HepG2 (cell line): Measurements from ENCODE around the gene TMEM273. TPM values are rescaled to one million over a fixed set of nuclear protein-coding genes. Genes with fewer than 3 reads are reported as not detected.

ENCODE experiments used
- ATAC-seq: fragments of 200-7000 bp; cut with Tn5 transposase; 3 replicates; pipeline ENCODE4 v1.9.1; 2020; ENCODE audit warnings: mild to moderate bottlenecking, moderate library complexity
- BruUV-seq: library from RNA; stranded (reverse); fragments of 400-500 nt; replicated peaks from 2 replicates; lab custom pipeline; 2021; lab: Mats Ljungman, UMichigan
- CTCF ChIA-PET: fragments of 300-600 bp; formaldehyde crosslinking; extraction: SDS; loops from one replicate; lab custom pipeline; 2021; ENCODE audit warnings: low total read pairs, inconsistent platforms, low intra/inter-chr PET ratio; lab: Yijun Ruan, JAX
- POLR2A ChIA-PET: fragments of 350-600 bp; sonication (Branson Sonifier 250); formaldehyde crosslinking; loops from one replicate; lab custom pipeline; 2020; ENCODE audit warnings: antibody characterized with exemption, inconsistent platforms; lab: Yijun Ruan, JAX
- DNase-seq: peaks from one replicate; pipeline ENCODE4 v3.0.0-alpha.2; 2015; ENCODE audit warnings: low spot score
- FAIRE-seq: peaks from 3 replicates; lab custom pipeline; 2011; peaks lifted over from hg19 to GRCh38; lab: Jason Lieb, UNC
- H2AFZ ChIP-seq: one replicate; pipeline ENCODE4 v1.6.1; 2011; ENCODE audit warnings: low read length, inconsistent platforms
- H3K27ac ChIP-seq: fragments of 300-600 bp; 3 replicates; pipeline ENCODE4 v1.8.0; 2011; ENCODE audit warnings: mixed run types, mild to moderate bottlenecking, mixed read lengths, low read length, inconsistent platforms; ENCODE audit not compliant: insufficient read depth; ENCODE audit errors: extremely low read length
- H3K27me3 ChIP-seq, 2 experiments: fragments of 200-600 bp in 1 of 2; 2 replicates in 1 of 2; 3 replicates in 1 of 2; pipeline versions ENCODE4 v1.6.0 to v1.8.0; 2011; ENCODE audit warnings: low read length in 2 of 2, mild to moderate bottlenecking in 2 of 2, moderate library complexity in 2 of 2, inconsistent platforms in 1 of 2; ENCODE audit not compliant: insufficient read depth in 2 of 2, control insufficient read depth in 1 of 2
- H3K36me3 ChIP-seq, 2 experiments: fragments of 200-600 bp in 1 of 2; replicated peaks in 1 of 2; 2 replicates in 1 of 2; 3 replicates in 1 of 2; pipeline versions ENCODE4 v1.5.1 to v1.8.0; 2011; ENCODE audit warnings: low read length in 2 of 2, inconsistent platforms in 1 of 2; ENCODE audit not compliant: insufficient read depth in 2 of 2, control insufficient read depth in 1 of 2
- H3K4me1 ChIP-seq: 2 replicates; pipeline ENCODE4 v1.5.1; 2012; ENCODE audit warnings: low read length, inconsistent platforms; ENCODE audit not compliant: insufficient read depth
- H3K4me2 ChIP-seq: 2 replicates; pipeline ENCODE4 v1.6.0; 2011; ENCODE audit warnings: low read depth, low read length, inconsistent platforms
- H3K4me3 ChIP-seq, 3 experiments: fragments of 200-600 bp in 1 of 3; sonication (generic), shearing (Covaris generic) in 1 of 3; replicated peaks in 1 of 3; 2 replicates each; pipeline ENCODE4 v1.5.1; 2011 to 2016; ENCODE audit warnings: low read length in 3 of 3, inconsistent platforms in 2 of 3, low read depth in 2 of 3, mild to moderate bottlenecking in 2 of 3, control low read depth in 1 of 3, mixed read lengths in 1 of 3; ENCODE audit not compliant: insufficient read depth in 1 of 3
- H3K79me2 ChIP-seq: one replicate; pipeline ENCODE4 v1.6.1; 2011; ENCODE audit warnings: low read length, inconsistent platforms; ENCODE audit not compliant: insufficient read depth
- H3K9ac ChIP-seq: 2 replicates; pipeline ENCODE4 v1.6.0; 2011; ENCODE audit warnings: mild to moderate bottlenecking, low read depth, low read length, inconsistent platforms; ENCODE audit not compliant: insufficient read depth
- H3K9me3 ChIP-seq: 2 replicates; pipeline ENCODE4 v1.5.1; 2012; ENCODE audit warnings: mild to moderate bottlenecking, low read length
- H4K20me1 ChIP-seq: 2 replicates; pipeline ENCODE4 v1.6.0; 2011; ENCODE audit warnings: inconsistent platforms, mild to moderate bottlenecking, low read length, moderate library complexity; ENCODE audit not compliant: insufficient read depth
- HNF4A ChIP-seq: sonication (generic); formaldehyde crosslinking; IDR thresholded peaks from 2 replicates; pipeline ENCODE4 v1.4.0; 2020; ENCODE audit warnings: missing genetic modification reagents
- HOXA5 ChIP-seq: sonication (generic); formaldehyde crosslinking; IDR thresholded peaks from 2 replicates; pipeline ENCODE4 v1.4.0; 2020; ENCODE audit warnings: missing genetic modification reagents
- KLF16 ChIP-seq, 2 experiments: sonication (generic) in 1 of 2; formaldehyde crosslinking in 1 of 2; IDR thresholded peaks; 2 replicates each; pipeline versions ENCODE4 v1.6.1 to v1.8.0; 2016 to 2023; ENCODE audit warnings: missing genetic modification reagents in 2 of 2, missing compliant biosample characterization in 1 of 2
- SUZ12 ChIP-seq: fragments of 150-350 bp; IDR thresholded peaks from 2 replicates; pipeline ENCODE4 v1.6.1; 2014; ENCODE audit warnings: low read depth, low read length
- ZBTB10 ChIP-seq: sonication (generic); formaldehyde crosslinking; IDR thresholded peaks from 2 replicates; pipeline ENCODE4 v1.4.0; 2020; ENCODE audit warnings: missing genetic modification reagents, borderline replicate concordance
- ZNF142 ChIP-seq: sonication (generic); formaldehyde crosslinking; IDR thresholded peaks from 2 replicates; pipeline ENCODE4 v1.4.0; 2020; ENCODE audit warnings: missing genetic modification reagents
- ZNF317 ChIP-seq: sonication (generic); formaldehyde crosslinking; IDR thresholded peaks from 2 replicates; pipeline ENCODE4 v1.5.0; 2020; ENCODE audit warnings: mild to moderate bottlenecking, missing genetic modification reagents
- ZNF670 ChIP-seq: sonication (generic); formaldehyde crosslinking; IDR thresholded peaks from 2 replicates; pipeline ENCODE4 v1.8.0; 2022; ENCODE audit warnings: mild to moderate bottlenecking, missing genetic modification reagents, borderline replicate concordance
- WGBS: methylation state at CpG from one replicate; pipeline ENCODE4 v1.1.6; 2017; ENCODE audit warnings: low lambda C conversion rate; 5-methylcytosine and 5-hydroxymethylcytosine counted together
- in situ Hi-C: cut with HindIII; loops from 2 replicates; pipeline ENCODE4 v1.10.0; 2017; ENCODE audit warnings: low pct_unique_long_range_greater_than_20kb; ENCODE audit not compliant: extremely low pct_ligation_motif_present
- intact Hi-C: fragments of 100-400 bp; cut with micrococcal nuclease; formaldehyde crosslinking; loops from one replicate; pipeline ENCODE4 v1.10.0; 2022; ENCODE audit not compliant: unreplicated experiment
- polyA plus RNA-seq, 8 experiments: library from polyadenylated mRNA; depleted of rRNA in 3 of 8; stranded (reverse) in 7 of 8; unstranded in 1 of 8; fragments of >200 nt; fragmentation: Illumina TruSeq in 4 of 8; extraction: Trizol in 4 of 8; gene quantifications; 2 replicates each; pipeline versions ENCODE4 v1.2.1 to v1.2.3, GENCODE V29; 2011 to 2016; ENCODE audit warnings: low read depth in 4 of 8, missing spikeins in 1 of 8, mixed read lengths in 1 of 8; ENCODE audit not compliant: insufficient read depth in 1 of 8
- total RNA-seq, 5 experiments: library from RNA; depleted of rRNA; stranded (reverse); fragments of >200 nt; fragmentation: Illumina TruSeq; extraction: Trizol; gene quantifications; 2 replicates each; pipeline ENCODE4 v1.2.3, GENCODE V29; 2016; ENCODE audit warnings: low read depth in 1 of 5

Gene TMEM273
- total and polyA plus RNA-seq, 2 of the 13 experiments (the other 11 are each of a cell fraction or from before 2014, with no cell fraction given): not detected

GRCh38 chr10:49157229-49157628, 31.0 kb downstream of the TMEM273 start (continued):
- no peak for TF ChIP-seq ZNF142 (CRISPR knock-in tag)
- no peak for TF ChIP-seq KLF16 (CRISPR knock-in tag; IDR thresholded peaks at IDR 0.05)
- no peak for TF ChIP-seq HNF4A (CRISPR knock-in tag)
- TF ChIP-seq SUZ12: no peak
- TF ChIP-seq ZNF317: no peak
- TF ChIP-seq, all 625 proteins: peak for 0

GRCh38 chr10:49154641-49155040, 33.5 kb downstream of the TMEM273 start:
- H3K4me3 ChIP-seq: no peak overlapping the region
- 11% methylated on average over 6 of the region's 6 CpGs for WGBS
- ChIA-PET CTCF (no interaction called here), POLR2A (no interaction called here)
- no peaks in the 10 kb centered on the region for H3K9me3 ChIP-seq
- no peak for TF ChIP-seq ZBTB10 (CRISPR knock-in tag)
- no peak for TF ChIP-seq HOXA5 (CRISPR knock-in tag)
- TF ChIP-seq ZNF670: no peak
- FAIRE-seq (no peak), DNase-seq (no peak), ATAC-seq (no peak)
- no peak overlapping the region for H2AFZ ChIP-seq
- H3K27me3 ChIP-seq: no peaks in the 10 kb centered on the region; a peak in 1 of 5 replicates
- no peaks in the 10 kb centered on the region for H3K79me2 ChIP-seq
- H4K20me1 ChIP-seq: no peaks in the 10 kb centered on the region
- in situ Hi-C loops: no loop called here
- no TSS peak for BruUV-seq
- H3K4me2 ChIP-seq: no peak overlapping the region
- no peaks in the 10 kb centered on the region for H3K4me1 ChIP-seq
- H3K27ac ChIP-seq: no peak overlapping the region
- intact Hi-C loops: no loop called here
- no peaks in the 10 kb centered on the region for H3K36me3 ChIP-seq
- no peak overlapping the region for H3K9ac ChIP-seq
